ENCODE results near the gene CCDC3.

GRCh38 chr10:12890958-12891357, 110.6 kb downstream of the CCDC3 start:
- no peak for TF ChIP-seq POLR2A (IDR thresholded peaks at IDR 0.05; ENCODE audit: low read depth, low read length)
- TF ChIP-seq POLR2AphosphoS5 (IDR thresholded peaks at IDR 0.05; ENCODE audit: low read depth, low read length), result no peak
- TF ChIP-seq TAF1 (IDR thresholded peaks at IDR 0.05; ENCODE audit: borderline replicate concordance, low read depth, low read length), result no peak

Measured in GM12892 (cell line).